ELF-1 (cell line): Measurements from ENCODE around the gene TGFBR3L.

Source experiments
- DNase-seq: peaks from one replicate; pipeline ENCODE4 v3.0.0-alpha.2; 2016; ENCODE audit warnings: low read depth, low spot score

The TGFBR3L gene

DNA sequence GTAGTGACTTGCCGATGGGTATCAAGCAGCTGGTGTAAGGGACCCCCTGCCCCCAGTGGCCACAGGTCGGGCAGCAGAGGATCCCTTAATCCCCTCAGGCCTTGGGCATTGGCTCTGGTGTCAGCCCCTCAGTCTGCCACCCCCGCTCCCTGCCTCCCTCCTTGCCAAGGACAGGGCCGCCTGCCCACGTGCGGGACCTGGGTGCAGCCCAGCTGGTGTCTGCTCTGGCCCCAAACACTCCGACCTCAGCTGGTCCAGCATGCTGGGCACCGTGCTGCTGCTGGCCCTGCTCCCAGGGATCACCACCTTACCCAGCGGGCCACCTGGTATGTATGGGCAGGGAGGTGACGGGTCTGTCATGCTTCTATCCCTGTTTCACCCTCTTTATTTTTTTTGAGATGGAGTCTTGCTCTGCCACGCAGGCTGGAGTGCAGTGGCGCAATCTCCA, at the start of gene TGFBR3L:
Gene TGFBR3L (plus strand): TSS at position 233 of the 448 bp plus-strand sequence.
- DNase-seq = no peak

DNA sequence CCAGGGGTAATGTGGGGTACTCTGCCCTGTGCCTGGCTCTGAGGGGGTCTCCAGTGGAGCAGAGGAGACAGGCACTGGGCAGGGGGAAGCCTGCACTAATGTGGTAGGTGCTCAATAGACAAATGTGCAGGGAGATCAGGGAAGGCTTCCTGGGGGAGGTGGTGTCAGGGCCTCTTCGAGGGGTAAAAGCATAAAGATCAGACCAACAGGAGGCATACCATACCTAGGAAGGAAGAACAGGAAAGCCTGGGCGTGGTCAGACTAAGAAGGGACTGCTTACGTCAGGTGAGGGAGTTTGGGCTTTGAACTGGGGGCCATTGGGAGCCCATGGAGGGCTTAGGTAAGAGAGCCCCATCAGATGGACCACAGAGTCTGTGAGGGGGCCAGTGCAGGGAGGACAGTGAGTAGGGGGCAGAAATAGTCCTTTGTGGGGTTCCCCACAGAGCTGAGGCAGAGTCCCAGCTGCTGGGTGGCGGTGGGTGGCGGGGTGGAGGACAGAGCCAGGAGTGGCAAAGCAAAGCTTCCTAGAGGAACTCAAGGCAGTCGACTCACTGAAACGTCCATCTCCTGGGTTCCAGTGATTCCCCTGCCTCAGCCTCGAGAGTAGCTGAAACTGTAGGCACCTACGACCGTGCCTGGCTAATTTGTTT, 49.2 kb upstream of the TGFBR3L start:
- DNase-seq = no peak

DNA sequence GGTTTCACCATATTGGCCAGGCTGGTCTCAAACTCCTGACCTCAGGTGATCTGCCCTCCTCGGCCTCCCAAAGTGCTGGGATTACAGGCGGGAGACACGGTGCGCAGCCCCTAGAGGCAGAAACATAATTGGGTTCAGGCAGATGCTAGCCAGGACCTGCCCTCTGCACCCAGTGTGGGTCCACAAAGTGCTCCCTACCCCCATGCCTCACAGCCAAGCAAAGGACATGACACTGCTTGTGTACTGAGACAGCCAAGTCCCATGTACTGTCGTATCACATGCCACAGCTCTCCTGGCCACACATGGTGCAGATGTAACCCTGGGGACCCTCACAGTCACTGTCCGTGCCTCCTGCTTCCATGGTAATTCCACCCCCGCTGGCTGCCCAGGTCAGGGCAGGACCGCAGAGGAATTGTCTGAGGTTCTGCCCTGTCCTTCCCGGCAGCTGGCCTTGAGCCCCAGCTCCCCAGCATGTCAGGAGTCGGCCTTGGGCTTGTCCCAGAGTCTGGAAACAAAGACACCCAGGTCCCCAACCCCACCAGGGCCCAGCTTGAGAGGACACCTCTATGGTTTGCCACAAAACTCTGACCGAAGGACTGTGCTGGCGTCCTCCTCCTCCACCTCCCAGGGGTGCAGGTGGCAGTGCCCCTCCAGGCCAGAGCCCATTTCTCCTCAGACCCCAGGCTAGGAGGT, 48.1 kb upstream of the TGFBR3L start:
- no peak for DNase-seq

DNA sequence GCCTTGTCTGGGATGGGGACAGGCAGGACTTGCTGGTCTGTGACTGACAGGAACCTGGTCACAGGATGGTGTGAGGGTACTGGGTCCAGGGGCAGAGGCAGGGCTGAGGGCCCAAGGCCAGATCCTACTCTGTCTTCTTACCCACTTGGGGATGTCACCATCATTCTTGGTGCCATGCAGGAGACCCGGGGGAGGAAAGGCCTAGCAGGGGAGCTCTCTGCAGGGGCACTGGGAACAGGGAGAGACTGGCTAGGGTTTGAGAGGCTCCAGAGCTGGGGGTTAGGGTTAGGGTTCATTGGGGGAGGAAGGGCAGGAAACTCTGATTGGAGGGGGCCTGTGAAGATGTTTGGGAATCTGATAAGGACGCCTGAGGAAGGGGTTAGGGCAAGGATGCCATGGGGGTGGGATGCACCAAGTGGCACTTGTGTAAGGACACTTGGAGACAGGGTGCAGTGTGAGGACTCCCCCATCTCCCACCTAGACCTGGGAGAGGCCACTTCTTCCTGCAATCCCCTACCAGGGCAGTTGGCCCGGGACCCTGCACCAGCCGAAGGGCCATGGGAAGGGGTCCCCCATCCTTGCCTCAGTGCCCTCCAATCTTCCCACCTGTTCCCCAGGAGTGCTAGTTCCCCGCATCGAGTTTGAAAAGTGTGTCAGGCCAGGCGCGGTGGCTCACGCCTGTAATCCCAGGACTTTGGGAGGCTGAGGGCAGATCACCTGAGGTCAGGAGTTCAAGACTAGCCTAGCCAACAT, 47.4 kb upstream of the TGFBR3L start:
- DNase-seq = no peak

DNA sequence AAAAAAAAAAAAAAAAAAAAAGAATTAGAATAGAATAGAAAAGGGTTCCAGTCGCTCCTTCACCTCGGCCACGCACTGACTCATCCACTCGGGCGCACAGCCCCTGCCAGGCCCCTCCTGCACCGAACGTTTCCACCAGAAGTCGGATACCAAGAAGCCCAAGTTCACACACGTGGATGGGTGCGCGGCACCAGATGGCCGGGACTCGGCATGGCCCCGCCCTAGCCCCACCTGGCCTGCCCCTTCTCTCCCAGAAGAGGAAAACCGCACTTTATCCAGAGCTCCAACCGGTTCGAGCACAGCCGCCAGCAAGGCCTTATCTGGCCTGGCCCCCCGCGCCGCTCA, 46.3 kb upstream of the TGFBR3L start:
- DNase-seq = no peak

DNA sequence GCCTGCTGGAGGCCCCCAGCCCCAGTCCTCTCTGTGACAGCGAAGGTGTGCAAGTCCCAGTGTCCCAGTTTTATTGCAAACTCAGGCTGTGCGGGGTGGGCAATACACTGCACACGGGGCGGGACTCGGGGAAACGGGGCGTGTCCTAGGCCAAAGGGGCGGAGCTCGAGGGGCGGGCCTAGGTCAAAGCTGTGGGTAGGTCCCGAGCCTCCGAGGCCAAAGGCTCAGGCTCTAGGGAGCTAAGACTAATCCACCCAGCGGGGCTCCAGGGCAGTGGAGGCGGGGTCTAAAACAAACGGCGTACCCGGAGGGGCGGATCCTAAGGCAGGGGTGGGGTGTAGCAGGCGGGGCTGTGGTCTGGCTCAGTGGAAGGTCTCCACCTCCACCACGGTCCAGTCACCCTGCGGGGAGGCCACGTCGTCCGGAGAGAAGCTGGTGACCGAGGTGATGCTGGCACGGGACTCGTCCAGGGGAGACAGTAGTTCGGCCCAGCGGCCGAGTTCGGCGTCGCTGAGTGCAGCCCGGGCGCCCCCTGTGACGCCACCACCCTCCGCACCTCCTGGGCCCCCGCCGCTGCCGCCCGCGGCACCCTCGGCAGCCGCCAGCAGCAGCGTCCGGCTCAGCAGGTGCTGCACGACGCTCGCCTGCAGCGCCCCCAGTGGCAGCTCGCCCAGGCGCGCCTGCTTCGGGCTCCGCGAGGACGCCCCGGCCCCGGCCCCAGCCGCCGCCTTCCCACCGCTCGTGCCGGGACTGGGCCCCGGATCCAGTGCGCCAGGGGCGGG, 45.8 kb upstream of the TGFBR3L start:
- peak; percentile 91 for DNase-seq

DNA sequence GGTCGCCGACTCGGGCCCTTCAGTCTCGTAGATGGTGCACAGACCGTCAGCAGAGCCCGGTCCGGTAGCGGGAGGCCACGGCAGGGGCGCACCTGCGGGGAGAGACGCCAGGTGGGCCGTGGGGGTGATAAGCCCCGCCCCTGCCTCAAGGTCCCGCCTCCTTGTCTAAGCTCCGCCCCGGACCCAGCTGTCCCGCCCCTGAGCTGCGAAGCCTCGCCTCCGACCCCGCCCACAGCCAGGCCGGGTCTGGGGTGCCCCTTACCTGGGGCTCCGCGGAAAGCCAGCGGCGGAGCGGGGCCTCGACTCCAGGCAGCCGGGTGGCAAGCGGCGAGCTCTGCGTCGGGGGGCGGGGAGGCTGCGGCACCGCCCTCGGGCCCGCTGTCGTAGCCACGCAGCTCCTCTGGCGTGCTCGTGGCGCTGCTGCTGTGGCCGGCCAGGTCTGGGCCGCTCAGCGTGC, 45.1 kb upstream of the TGFBR3L start:
- peak; percentile 82 for DNase-seq

DNA sequence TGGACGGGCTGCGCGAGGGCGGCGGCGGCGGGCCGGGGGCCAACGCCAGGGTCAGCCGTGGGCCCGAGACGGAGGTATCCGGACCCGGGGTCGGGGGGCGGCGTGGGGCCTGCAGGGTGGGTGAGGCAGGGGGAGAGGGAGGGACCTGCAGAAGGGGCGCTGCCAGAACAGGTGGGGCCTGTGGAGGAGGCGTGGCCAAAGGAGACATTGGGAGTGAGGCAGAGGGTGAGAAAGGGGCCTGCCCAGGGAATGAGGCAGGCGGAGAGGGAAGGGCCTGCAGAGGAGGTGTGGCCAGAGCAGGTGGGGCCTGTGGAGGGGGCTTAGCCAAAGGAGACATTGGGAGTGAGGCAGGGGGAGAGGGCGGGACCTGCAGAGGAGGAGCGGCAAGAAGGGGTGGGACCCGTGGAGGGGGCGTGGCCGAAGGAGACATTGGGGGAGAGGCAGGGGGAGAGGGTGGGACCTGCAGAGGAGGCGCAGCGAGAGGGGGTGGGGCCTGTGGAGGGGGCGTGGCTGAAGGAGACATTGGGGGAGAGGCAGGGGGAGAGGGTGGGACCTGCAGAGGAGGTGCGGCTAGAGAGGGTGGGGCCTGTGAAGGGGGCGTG, 44.6 kb upstream of the TGFBR3L start:
- peak; percentile 89 for DNase-seq

DNA sequence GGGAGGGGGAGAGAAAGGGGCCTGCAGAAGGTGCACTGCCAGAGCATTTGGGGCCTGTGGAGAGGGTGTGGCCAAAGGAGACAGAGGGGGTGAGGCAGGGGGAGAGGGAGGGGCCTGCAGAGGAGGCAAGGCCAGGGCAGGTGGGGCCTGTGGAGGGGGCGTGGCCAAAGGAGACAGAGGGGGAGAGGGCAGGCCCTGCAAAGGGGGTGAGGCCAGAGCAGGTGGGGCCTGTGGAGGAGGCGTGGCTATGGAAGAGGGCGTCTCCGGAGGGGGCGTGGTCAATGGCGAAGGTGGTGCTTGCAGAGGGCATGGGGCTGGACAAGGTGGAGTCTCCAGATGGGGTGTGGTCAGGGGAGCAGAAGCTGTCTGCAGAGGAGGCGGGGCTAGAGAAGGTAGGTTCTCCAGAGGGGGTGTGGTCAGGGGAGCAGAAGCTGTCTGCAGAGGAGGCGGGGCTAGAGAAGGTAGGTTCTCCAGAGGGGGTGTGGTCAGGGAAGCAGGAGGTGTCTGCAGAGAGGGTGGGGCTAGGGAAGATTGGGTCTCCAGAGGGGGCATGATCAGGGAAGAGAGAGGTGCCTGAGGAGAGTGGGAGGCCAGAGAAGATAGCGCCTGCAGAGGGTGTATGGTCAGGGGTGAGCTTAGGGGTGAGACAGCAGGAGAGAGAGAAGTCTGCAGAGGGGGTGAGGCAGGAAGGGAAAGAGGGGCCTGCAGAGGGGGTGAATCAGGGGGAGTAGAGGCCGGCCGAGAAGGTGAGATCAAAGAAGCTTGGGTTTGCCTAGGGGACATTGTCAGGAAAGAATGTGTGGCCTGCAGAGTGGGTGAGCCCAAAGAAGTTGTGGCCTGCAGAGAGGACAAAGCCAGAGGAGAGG, 43.8 kb upstream of the TGFBR3L start:
- peak; percentile 93 for DNase-seq

DNA sequence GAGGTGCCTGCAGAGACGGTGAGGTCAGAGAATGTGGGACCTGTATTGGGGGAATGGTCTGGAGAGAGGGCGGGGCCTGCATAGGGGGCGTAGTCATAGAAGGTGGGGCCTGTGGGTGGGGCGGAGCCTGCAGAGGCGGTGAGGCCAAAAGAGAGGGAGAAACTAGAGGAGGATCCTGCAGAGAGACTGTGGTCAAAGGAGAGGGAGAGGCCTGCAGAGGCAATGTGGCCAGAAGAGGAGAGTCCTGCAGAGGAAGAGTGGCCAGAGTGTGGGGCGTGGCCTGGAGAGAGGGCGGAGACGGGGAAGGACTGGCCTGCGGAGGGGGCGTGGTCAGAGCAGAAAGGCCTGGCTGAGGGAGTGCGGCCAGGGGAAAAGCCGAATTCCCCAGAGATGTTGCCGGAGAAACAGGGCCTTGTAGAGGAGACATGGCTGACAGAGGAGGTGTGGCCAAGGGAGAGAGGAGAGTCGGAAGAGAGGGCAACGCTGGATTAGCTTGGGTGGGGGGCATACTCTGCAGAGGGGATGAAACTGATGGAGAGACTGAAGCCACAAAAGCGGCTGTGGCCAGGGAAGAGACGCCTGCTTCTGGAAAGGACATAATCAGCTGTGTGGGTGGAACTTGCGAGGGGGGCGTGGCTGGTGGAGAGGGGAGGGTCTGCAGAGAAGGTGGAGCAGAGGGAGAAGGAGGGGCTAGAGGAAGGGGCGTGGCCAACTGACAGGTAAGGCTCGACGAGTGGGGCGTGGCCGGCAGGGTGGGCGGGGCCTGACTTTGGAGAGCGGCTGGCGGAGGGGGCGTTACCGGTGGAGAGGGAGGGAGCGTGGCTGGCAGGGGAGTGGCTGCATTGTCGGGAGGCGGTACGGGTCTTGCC, 43.0 kb upstream of the TGFBR3L start:
- peak; percentile 97 for DNase-seq

DNA sequence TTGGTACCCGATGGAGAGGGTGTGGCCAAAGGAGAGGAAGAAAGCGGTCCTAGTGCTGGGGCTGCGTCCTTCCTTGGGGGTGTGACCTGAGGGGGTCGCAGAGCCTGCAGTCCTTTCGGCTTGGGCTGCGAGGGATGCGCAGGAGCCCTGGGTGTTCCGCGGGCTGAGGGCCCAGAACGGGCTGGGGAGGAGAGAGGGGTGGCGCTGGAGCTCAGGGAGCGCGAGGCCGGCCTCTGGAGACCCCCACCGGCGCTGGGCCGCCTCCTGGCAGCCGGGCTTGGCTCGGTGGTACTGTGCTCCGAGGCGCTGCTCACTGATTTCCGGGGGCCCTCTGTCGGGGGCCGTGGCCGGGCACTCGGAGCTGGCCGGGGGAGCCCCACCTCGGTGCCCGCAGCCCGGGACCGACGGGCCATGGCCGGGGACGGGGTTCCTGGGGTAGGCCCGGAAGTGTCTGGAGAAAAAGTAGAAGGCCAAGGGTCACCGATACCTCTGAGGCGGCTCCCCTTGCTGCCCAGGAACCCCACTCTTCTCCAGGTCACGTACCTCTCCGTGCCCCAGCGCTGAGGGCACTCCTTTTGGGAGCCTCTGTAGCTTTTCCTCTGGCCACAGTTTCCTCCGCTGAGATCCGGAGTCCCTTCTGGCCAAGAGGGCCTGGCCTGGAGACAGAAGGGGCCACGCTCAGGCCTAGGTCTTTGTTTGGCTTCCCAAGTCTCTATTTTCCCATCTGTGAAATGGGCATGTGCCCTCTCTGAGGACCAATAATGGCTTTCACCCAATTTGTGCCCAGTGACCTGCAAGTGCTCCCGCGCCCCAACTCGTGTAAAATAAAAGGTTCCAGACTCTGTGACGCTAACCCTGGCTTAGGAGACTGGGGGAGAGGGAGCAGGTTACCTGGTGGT, 42.1 kb upstream of the TGFBR3L start:
- no peak for DNase-seq

DNA sequence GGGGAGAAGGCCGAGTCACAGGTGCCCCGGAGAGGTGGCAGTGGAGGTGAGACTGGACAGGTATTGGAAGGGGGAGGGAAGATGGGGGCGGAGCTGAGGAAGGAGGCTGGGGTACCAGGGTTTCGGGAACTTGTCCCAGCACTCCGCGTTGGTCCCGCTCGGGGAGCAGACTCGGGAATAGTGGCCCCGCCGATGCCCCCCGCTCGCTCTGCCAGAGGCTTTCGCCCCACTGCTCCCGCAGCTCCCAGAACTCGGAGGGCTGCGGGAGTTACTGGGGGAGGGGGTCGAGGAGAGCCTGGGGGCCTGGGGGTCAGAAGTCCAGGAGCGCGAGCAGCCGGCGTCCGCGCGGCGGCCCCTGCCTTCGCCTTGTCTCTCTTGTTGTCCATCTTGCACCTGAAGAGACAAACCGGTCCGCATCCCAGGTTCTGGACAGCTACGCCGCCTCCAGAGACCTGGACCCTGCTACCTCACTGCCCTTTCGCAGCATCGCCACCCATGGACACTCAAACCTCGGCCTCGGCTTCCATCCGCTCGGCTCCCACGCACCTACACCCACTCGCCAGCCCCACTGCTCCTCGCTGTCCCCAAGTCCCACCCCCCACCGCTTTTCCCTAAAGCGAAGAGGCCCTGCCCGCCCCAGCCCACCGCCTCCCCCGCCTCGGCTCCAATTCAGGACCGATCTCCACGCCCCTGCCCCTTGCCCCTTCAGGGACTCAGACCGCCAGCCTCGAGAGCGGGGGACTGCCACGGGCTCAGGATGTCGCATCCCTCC, 41.1 kb upstream of the TGFBR3L start:
- no peak for DNase-seq

DNA sequence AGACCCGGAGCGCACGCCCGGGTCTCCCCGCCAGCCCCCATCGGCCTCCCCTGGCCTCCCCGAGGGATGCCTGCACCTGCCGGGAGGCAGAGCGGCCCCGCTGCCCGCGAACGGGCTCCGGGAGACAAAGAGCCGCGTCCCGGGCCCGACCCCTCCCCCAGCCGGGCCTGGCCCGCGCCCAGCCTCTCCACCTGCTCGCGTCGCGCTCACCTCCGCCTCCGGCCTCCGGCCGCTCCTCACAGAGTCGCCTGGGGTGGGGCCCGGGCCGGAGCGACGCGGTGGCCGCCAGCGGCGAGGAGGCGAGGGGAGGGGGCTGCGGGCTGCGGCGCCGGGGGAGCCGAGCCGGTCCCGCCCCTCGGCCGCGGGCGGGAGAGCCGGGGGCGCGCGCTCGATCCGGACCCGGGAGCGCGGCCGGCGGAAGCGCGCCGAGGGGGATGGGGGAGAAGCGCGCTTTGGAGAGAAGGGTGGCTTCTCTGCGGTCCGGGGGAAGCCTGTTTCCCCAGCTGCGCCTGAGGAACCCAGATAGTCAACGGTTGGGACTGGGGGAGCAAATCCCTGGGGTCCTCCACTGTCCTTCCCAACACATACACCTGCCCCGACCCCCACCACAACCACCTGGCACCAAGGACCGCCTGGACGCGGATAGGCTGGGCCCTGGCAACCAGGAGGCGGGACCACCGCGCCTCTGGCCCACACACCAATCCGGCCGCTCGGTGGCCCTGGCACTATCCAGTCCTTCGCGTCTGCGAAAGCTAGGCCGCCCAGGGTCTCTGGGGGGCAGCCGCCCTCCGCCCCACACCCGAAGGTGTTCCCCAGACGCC, 40.3 kb upstream of the TGFBR3L start, which contains the start of gene PRR36:
Gene PRR36 (minus strand): TSS at position 315 of the 821 bp plus-strand sequence. CDS start 701 bp downstream, outside the sequence.
- DNase-seq = peak; percentile 84

DNA sequence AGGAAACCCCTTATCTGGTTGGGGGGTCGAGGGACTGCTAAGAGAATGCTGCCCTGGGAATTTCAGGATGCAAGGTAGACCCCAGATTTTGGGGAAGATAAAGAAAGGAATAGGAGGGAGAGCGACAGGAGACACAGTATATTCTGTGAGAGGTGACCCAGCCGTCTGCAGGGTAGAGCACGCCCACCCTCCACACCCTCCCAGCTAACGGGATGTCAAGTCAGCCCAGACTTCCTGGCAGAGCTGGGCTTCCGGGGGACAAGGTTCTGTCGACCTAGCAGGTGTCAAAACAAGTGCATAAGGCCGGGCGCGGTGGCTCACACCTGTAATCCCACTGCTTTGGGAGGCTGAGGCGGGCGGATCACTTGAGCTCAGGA, 39.7 kb upstream of the TGFBR3L start:
- DNase-seq = no peak

DNA sequence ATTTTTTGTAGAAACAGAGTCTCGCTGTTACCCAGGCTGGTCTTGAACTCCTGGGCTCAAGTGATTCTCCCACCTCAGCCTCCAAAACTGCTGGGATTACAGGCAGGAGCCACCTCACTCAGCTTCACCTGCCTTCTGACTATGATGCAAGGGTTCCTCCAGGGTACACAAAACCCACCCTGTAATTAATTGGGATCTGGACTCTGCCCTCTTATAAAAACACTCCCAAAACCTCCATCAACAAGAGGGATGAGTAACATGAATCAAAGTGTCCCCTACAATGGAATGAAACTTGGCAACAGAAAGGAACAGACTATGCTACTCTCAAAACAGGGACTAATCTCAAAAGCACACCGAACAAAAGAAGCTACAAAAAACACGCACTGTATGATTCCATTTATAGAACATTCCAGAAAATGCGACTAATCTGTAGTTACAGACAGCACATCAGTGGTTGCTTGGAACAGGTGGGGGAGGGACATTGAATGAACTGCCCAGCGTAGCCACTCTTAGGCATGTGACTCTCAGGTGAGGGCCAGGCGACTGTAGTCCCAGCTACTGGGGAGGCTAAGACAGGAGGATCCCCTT, 37.3 kb upstream of the TGFBR3L start:
- no peak for DNase-seq

DNA sequence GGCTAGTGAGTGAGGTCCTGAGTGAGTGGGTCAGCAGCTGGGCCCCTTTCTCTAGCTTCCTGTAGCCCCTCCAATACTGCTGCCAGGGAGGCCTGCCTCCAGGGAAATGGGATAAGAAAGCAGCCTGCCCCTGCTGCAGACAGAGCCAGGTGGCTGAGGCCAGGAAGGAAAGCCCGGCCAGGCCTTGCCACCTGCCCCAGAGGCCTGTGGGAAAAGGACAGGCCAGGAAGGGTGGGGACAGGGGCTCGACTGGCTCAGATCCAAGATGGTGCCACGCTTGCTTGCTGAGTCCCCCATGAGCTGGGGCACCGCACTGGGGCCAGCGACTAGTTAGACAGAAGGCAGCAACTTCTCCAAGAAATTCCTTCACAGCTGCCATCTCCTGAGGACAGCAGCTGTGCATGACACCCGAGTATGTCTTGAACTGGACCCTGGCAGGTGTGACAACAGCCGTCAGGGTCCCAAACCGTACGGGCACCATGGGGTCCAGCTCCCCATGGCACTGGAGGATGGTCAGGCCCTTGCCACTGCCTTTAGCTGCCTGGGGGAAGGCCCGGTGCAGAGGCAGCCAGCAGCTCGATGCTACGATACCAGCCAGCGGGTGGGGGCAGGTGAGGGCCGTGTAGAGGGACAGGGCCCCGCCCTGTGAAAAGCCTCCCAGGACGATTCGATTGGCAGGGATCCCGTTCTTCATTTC, 35.4 kb upstream of the TGFBR3L start:
- DNase-seq = no peak
